Measurements from ENCODE around the gene TRIM51G. TPM values are rescaled to one million over a fixed set of nuclear protein-coding genes. Genes with fewer than 3 reads are reported as not detected.
"Not testable (repeated sequence)": the region's sequence is repeated elsewhere in the genome, so short reads cannot be mapped to it uniquely, and the experiment has no call there.

The TRIM51G gene
- total RNA-seq (not detected), polyA plus RNA-seq (not detected)
- long read RNA-seq, donor 1 = 0 reads
- long read RNA-seq, donor 2 = 0 reads
- long read RNA-seq, donor 3 = 0 reads
- long read RNA-seq, donor 4 = 0 reads
- long read RNA-seq, donor 5 = 0 reads

GRCh38 chr11:48983785-48984184 lies at the start of gene TRIM51G:
TSS of gene TRIM51G (minus strand) at chr11:48983885. CDS start at chr11:48981695, 2,190 bp downstream.
- not testable (repeated sequence) for H3K4me3 ChIP-seq; H3K27me3 ChIP-seq (ENCODE audit: control insufficient read depth in 3 of 3, insufficient read depth in 3 of 3, low read length in 2 of 3); H3K9ac ChIP-seq (ENCODE audit: insufficient read depth in 1 of 2, low read length in 2 of 2); DNase-seq; H3K4me1 ChIP-seq (ENCODE audit: control insufficient read depth in 5 of 5, insufficient read depth in 5 of 5, low read length in 5 of 5); H3K27ac ChIP-seq (ENCODE audit: low read depth in 1 of 2, low read length in 1 of 2); ATAC-seq (ENCODE audit: insufficient read depth, low FRiP score); H3K36me3 ChIP-seq (ENCODE audit: control insufficient read depth in 4 of 4, insufficient read depth in 4 of 4, low read length in 4 of 4); H3K9me3 ChIP-seq (ENCODE audit: control insufficient read depth in 4 of 4, insufficient read depth in 3 of 4, low read length in 3 of 4)

GRCh38 chr11:49028523-49028922 lies 44.8 kb upstream of the TRIM51G start, which contains the start of gene TRIM49B:
TSS of gene TRIM49B (plus strand) at chr11:49028823. CDS start at chr11:49031600, 2,777 bp downstream.
- not testable (repeated sequence) for H3K27me3 ChIP-seq (ENCODE audit: control insufficient read depth in 3 of 3, insufficient read depth in 3 of 3, low read length in 2 of 3); H3K36me3 ChIP-seq (ENCODE audit: control insufficient read depth in 4 of 4, insufficient read depth in 4 of 4, low read length in 4 of 4); H3K9ac ChIP-seq (ENCODE audit: insufficient read depth in 1 of 2, low read length in 2 of 2); H3K9me3 ChIP-seq (ENCODE audit: control insufficient read depth in 4 of 4, insufficient read depth in 3 of 4, low read length in 3 of 4); H3K4me3 ChIP-seq; DNase-seq; H3K27ac ChIP-seq (ENCODE audit: low read depth in 1 of 2, low read length in 1 of 2); ATAC-seq (ENCODE audit: insufficient read depth, low FRiP score); H3K4me1 ChIP-seq (ENCODE audit: control insufficient read depth in 5 of 5, insufficient read depth in 5 of 5, low read length in 5 of 5)
- WGBS, 2 donors = 36 to 46% methylated on average over 2 of the region's 2 CpGs

- not testable (repeated sequence) for H3K36me3 ChIP-seq (ENCODE audit: control insufficient read depth in 4 of 4, insufficient read depth in 4 of 4, low read length in 4 of 4); H3K9ac ChIP-seq (ENCODE audit: insufficient read depth in 1 of 2, low read length in 2 of 2); H3K4me1 ChIP-seq (ENCODE audit: control insufficient read depth in 5 of 5, insufficient read depth in 5 of 5, low read length in 5 of 5); H3K9me3 ChIP-seq (ENCODE audit: control insufficient read depth in 4 of 4, insufficient read depth in 3 of 4, low read length in 3 of 4); ATAC-seq (ENCODE audit: insufficient read depth, low FRiP score); H3K27ac ChIP-seq (ENCODE audit: low read depth in 1 of 2, low read length in 1 of 2); H3K4me3 ChIP-seq; H3K27me3 ChIP-seq (ENCODE audit: control insufficient read depth in 3 of 3, insufficient read depth in 3 of 3, low read length in 2 of 3); DNase-seq
- WGBS, 2 donors = 96% methylated on average over 25 of the region's 25 CpGs
These were observed 15.1 kb downstream of the TRIM51G start for GRCh38 chr11:48968592-48968991.

GRCh38 chr11:48955315-48956049 lies 28.2 kb downstream of the TRIM51G start:
- DNase-seq; ATAC-seq (ENCODE audit: insufficient read depth, low FRiP score); H3K27me3 ChIP-seq (ENCODE audit: control insufficient read depth in 3 of 3, insufficient read depth in 3 of 3, low read length in 2 of 3); H3K9me3 ChIP-seq (ENCODE audit: control insufficient read depth in 4 of 4, insufficient read depth in 3 of 4, low read length in 3 of 4); H3K9ac ChIP-seq (ENCODE audit: insufficient read depth in 1 of 2, low read length in 2 of 2); H3K4me1 ChIP-seq (ENCODE audit: control insufficient read depth in 5 of 5, insufficient read depth in 5 of 5, low read length in 5 of 5); H3K36me3 ChIP-seq (ENCODE audit: control insufficient read depth in 4 of 4, insufficient read depth in 4 of 4, low read length in 4 of 4); H3K27ac ChIP-seq (ENCODE audit: low read depth in 1 of 2, low read length in 1 of 2); H3K4me3 ChIP-seq: not testable (repeated sequence)
- 88 to 91% methylated on average over 26 to 35 of the region's 35 CpGs for WGBS, 2 donors

GRCh38 chr11:48945796-48946195 lies 37.9 kb downstream of the TRIM51G start:
- H3K9me3 ChIP-seq (ENCODE audit: control insufficient read depth in 4 of 4, insufficient read depth in 3 of 4, low read length in 3 of 4); DNase-seq; ATAC-seq (ENCODE audit: insufficient read depth, low FRiP score); H3K4me1 ChIP-seq (ENCODE audit: control insufficient read depth in 5 of 5, insufficient read depth in 5 of 5, low read length in 5 of 5); H3K27me3 ChIP-seq (ENCODE audit: control insufficient read depth in 3 of 3, insufficient read depth in 3 of 3, low read length in 2 of 3); H3K4me3 ChIP-seq; H3K36me3 ChIP-seq (ENCODE audit: control insufficient read depth in 4 of 4, insufficient read depth in 4 of 4, low read length in 4 of 4); H3K9ac ChIP-seq (ENCODE audit: insufficient read depth in 1 of 2, low read length in 2 of 2); H3K27ac ChIP-seq (ENCODE audit: low read depth in 1 of 2, low read length in 1 of 2): not testable (repeated sequence)
- 82 to 92% methylated on average over 7 of the region's 7 CpGs for WGBS, 2 donors

Other genes with a start within 250 kb of the TRIM51G start
- not detected for gene TRIM49B, start 44.9 kb upstream of the TRIM51G start, total RNA-seq
- gene TRIM49B, start 44.9 kb upstream of the TRIM51G start, polyA plus RNA-seq = not detected
- not detected for gene TRIM64C, start 75.2 kb upstream of the TRIM51G start, total RNA-seq
- not detected for gene TRIM64C, start 75.2 kb upstream of the TRIM51G start, polyA plus RNA-seq
- gene FOLH1, start 224.7 kb upstream of the TRIM51G start, total RNA-seq = 10 to 100 TPM in 1 of 2 donors, 1 to 10 TPM in 1; 1.5 to 10.1 TPM
- gene FOLH1, start 224.7 kb upstream of the TRIM51G start, polyA plus RNA-seq = under 1 TPM; 0.45 to 0.50 TPM

All from lung (tissue), 14 donors.